ENCODE data around the gene NTM. TPM values are rescaled to one million over a fixed set of nuclear protein-coding genes. Genes with fewer than 3 reads are reported as not detected.

The NTM gene
- total RNA-seq, 1 experiment from 2014 or later = 3.1 TPM

GRCh38 chr11:131724436-131724975 is 354.1 kb downstream of the NTM start:
- no peak for DNase-seq (ENCODE audit: low spot score)

- no peak for DNase-seq (ENCODE audit: low spot score)
Observed at GRCh38 chr11:131734871-131735270, 364.5 kb downstream of the NTM start.

- DNase-seq (ENCODE audit: low spot score) = no peak
Observed at GRCh38 chr11:131737357-131737756, 366.9 kb downstream of the NTM start.

GRCh38 chr11:131739243-131739882 is 368.9 kb downstream of the NTM start:
- no peak for DNase-seq (ENCODE audit: low spot score)

GRCh38 chr11:131744847-131745246 is 374.4 kb downstream of the NTM start:
- peak; percentile 29 for DNase-seq (ENCODE audit: low spot score)

- DNase-seq (ENCODE audit: low spot score) = no peak
Observed at GRCh38 chr11:131745405-131745804, 375.0 kb downstream of the NTM start.

GRCh38 chr11:131746201-131746600 is 375.8 kb downstream of the NTM start:
- no peak for DNase-seq (ENCODE audit: low spot score)

GRCh38 chr11:131748151-131749050 is 378.0 kb downstream of the NTM start:
- DNase-seq (ENCODE audit: low spot score) = peak; percentile 44

GRCh38 chr11:131749101-131749500 is 378.7 kb downstream of the NTM start:
- DNase-seq (ENCODE audit: low spot score) = no peak

- no peak for DNase-seq (ENCODE audit: low spot score)
Observed at GRCh38 chr11:131750152-131750551, 379.7 kb downstream of the NTM start.

- no peak for DNase-seq (ENCODE audit: low spot score)
Observed at GRCh38 chr11:131750692-131751091, 380.3 kb downstream of the NTM start.

GRCh38 chr11:131754671-131755070 is 384.3 kb downstream of the NTM start:
- DNase-seq (ENCODE audit: low spot score) = no peak

GRCh38 chr11:131756479-131757110 is 386.2 kb downstream of the NTM start:
- no peak for DNase-seq (ENCODE audit: low spot score)

- DNase-seq (ENCODE audit: low spot score) = no peak
Observed at GRCh38 chr11:131758726-131759125, 388.3 kb downstream of the NTM start.

GRCh38 chr11:131759140-131759539 is 388.7 kb downstream of the NTM start:
- DNase-seq (ENCODE audit: low spot score) = no peak

- DNase-seq (ENCODE audit: low spot score) = peak; percentile 34
Observed at GRCh38 chr11:131760091-131761061, 390.0 kb downstream of the NTM start.

GRCh38 chr11:131762346-131763110 is 392.1 kb downstream of the NTM start:
- no peak for DNase-seq (ENCODE audit: low spot score)

GRCh38 chr11:131763193-131763890 is 392.9 kb downstream of the NTM start:
- DNase-seq (ENCODE audit: low spot score) = no peak

- no peak for DNase-seq (ENCODE audit: low spot score)
Observed at GRCh38 chr11:131764126-131764525, 393.7 kb downstream of the NTM start.

GRCh38 chr11:131764649-131765048 is 394.2 kb downstream of the NTM start:
- no peak for DNase-seq (ENCODE audit: low spot score)
